ENCODE measurements around the gene PPA2. TPM values are rescaled to one million over a fixed set of nuclear protein-coding genes. Genes with fewer than 3 reads are reported as not detected.

Gene PPA2
- total RNA-seq, 1 donor from 2014 or later, result 72.7 TPM

GRCh38 chr4:105389167-105389566 lies 84.7 kb downstream of the PPA2 start:
- no peak for DNase-seq

GRCh38 chr4:105387466-105387865 lies 86.4 kb downstream of the PPA2 start:
- no peak for DNase-seq

- DNase-seq, result no peak
Observed at GRCh38 chr4:105386012-105386411, 87.8 kb downstream of the PPA2 start.

- no peak for DNase-seq
Observed at GRCh38 chr4:105374071-105374470, 99.8 kb downstream of the PPA2 start.

- DNase-seq, result no peak
Observed at GRCh38 chr4:105373324-105373723, 100.5 kb downstream of the PPA2 start.

GRCh38 chr4:105369988-105370387 lies 103.9 kb downstream of the PPA2 start:
- DNase-seq, result no peak

GRCh38 chr4:105361053-105361452 lies 112.8 kb downstream of the PPA2 start:
- DNase-seq, result no peak

- no peak for DNase-seq
Observed at GRCh38 chr4:105357258-105357980, 116.4 kb downstream of the PPA2 start.

- DNase-seq, result no peak
Observed at GRCh38 chr4:105356194-105356593, 117.7 kb downstream of the PPA2 start.

- no peak for DNase-seq
Observed at GRCh38 chr4:105352826-105353225, 121.0 kb downstream of the PPA2 start.

- no peak for DNase-seq
Observed at GRCh38 chr4:105351861-105352260, 122.0 kb downstream of the PPA2 start.

GRCh38 chr4:105350859-105351490 lies 122.9 kb downstream of the PPA2 start:
- no peak for DNase-seq

GRCh38 chr4:105348719-105349118 lies 125.1 kb downstream of the PPA2 start:
- no peak for DNase-seq

GRCh38 chr4:105346869-105347268 lies 127.0 kb downstream of the PPA2 start:
- DNase-seq, result no peak

- no peak for DNase-seq
Observed at GRCh38 chr4:105345838-105346237, 128.0 kb downstream of the PPA2 start.

GRCh38 chr4:105345358-105345757 lies 128.5 kb downstream of the PPA2 start:
- no peak for DNase-seq

GRCh38 chr4:105344141-105344540 lies 129.7 kb downstream of the PPA2 start:
- DNase-seq, result no peak

GRCh38 chr4:105343146-105343931 lies 130.5 kb downstream of the PPA2 start:
- no peak for DNase-seq

- no peak for DNase-seq
Observed at GRCh38 chr4:105329081-105329480, 144.8 kb downstream of the PPA2 start.

GRCh38 chr4:105327956-105328355 lies 145.9 kb downstream of the PPA2 start:
- DNase-seq, result no peak

- no peak for DNase-seq
Observed at GRCh38 chr4:105327222-105327621, 146.6 kb downstream of the PPA2 start.
